IPS-18a (cell line): ENCODE data around the gene ZNF165.
A peak's percentile ranks its signal among the peaks of the same experiment; 100 is the strongest.
"Not testable (repeated sequence)": the region's sequence is repeated elsewhere in the genome, so short reads cannot be mapped to it uniquely, and the experiment has no call there.

Experiments
- H3K27ac ChIP-seq: one replicate; pipeline ENCODE4 v1.5.1; 2013; ENCODE audit warnings: low read length
- H3K27me3 ChIP-seq: one replicate; pipeline ENCODE4 v1.6.1; 2013; ENCODE audit warnings: mild to moderate bottlenecking, low read length; ENCODE audit not compliant: control insufficient read depth, insufficient read depth
- H3K36me3 ChIP-seq: one replicate; pipeline ENCODE4 v1.6.1; 2013; ENCODE audit warnings: low read depth, low read length; ENCODE audit not compliant: control insufficient read depth
- H3K4me1 ChIP-seq: one replicate; pipeline ENCODE4 v1.6.1; 2013; ENCODE audit warnings: low read depth, low read length; ENCODE audit not compliant: control insufficient read depth
- H3K4me3 ChIP-seq: one replicate; pipeline ENCODE4 v1.5.1; 2013; ENCODE audit warnings: low read length
- H3K9ac ChIP-seq: one replicate; pipeline ENCODE4 v1.6.1; 2013; ENCODE audit warnings: mild to moderate bottlenecking, low read length, moderate library complexity
- H3K9me3 ChIP-seq: one replicate; pipeline ENCODE4 v1.6.1; 2013; ENCODE audit warnings: low read depth, low read length; ENCODE audit not compliant: control insufficient read depth

The ZNF165 gene

GRCh38 chr6:28090917-28091586 is 10.7 kb downstream of the ZNF165 start:
- Histone ChIP-seq H3K36me3 (peaks cover 44% of the 10 kb centered on the region), H3K4me1 (no peaks in the 10 kb centered on the region), H3K9me3 (peaks cover 28% of the 10 kb centered on the region), H3K27ac (no peak overlapping the region), H3K9ac (no peak overlapping the region), H3K27me3 (no peaks in the 10 kb centered on the region), H3K4me3 (no peak overlapping the region)

- not testable (repeated sequence) for H3K9me3 ChIP-seq, H3K9ac ChIP-seq, H3K4me3 ChIP-seq, H3K36me3 ChIP-seq, H3K27ac ChIP-seq, H3K4me1 ChIP-seq, H3K27me3 ChIP-seq
These were observed 21.9 kb downstream of the ZNF165 start for GRCh38 chr6:28102222-28102621.

DNA sequence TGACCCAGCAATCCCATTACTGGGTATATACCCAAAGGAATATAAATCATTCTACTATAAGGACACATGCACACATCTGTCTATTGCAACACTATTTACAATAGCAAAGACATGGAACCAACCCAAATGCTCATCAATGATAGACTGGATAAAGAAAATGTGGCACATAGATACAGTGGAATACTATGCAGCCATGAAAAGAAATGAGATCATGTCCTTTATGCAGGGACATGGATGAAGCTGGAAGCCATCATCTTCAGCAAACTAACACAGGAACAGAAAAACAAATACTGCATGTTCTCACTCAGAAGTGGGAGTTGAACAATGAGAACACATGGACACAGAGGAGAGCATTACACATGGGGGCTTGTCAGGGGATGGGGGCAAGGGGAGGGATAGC is 22.3 kb downstream of the ZNF165 start:
- not testable (repeated sequence) for H3K4me1 ChIP-seq, H3K27me3 ChIP-seq, H3K36me3 ChIP-seq, H3K27ac ChIP-seq, H3K9me3 ChIP-seq, H3K9ac ChIP-seq, H3K4me3 ChIP-seq

- Histone ChIP-seq H3K4me1 (peaks cover 4% of the 10 kb centered on the region), H3K27ac (no peak overlapping the region), H3K36me3 (no peaks in the 10 kb centered on the region), H3K9ac (peak overlapping the region; percentile 72), H3K4me3 (peak overlapping the region; percentile 84), H3K9me3 (no peaks in the 10 kb centered on the region), H3K27me3 (peaks cover 10% of the 10 kb centered on the region)
These were observed 24.2 kb downstream of the ZNF165 start for GRCh38 chr6:28104392-28105244.

DNA sequence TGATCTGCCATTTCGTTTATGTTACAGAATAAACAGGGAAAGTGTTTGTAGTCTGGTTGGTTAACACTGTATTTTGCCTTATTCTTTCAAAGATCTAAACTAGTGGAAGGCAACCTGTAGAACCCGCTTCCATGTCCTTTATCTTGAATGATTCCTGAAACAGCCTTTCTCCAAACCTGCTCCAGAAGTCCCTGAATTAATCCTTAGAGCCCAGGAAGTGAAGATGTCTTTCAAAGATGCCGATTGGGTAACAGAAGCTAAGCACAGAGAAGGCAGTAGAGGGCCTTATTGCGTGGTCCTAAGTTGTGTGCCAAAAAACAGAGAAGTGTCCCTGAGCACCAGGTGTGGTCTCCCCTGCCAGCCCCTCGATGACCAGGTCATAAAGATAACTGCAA is 24.9 kb downstream of the ZNF165 start:
- H3K9me3 ChIP-seq, result no peaks in the 10 kb centered on the region
- H3K27ac ChIP-seq, result no peak overlapping the region
- peaks cover 4% of the 10 kb centered on the region for H3K4me1 ChIP-seq
- peak overlapping the region; percentile 41 for H3K9ac ChIP-seq
- H3K27me3 ChIP-seq, result peaks cover 10% of the 10 kb centered on the region
- H3K36me3 ChIP-seq, result no peaks in the 10 kb centered on the region
- H3K4me3 ChIP-seq, result peak overlapping the region; percentile 84

GRCh38 chr6:28107506-28107905 is 27.1 kb downstream of the ZNF165 start:
- Histone ChIP-seq H3K9me3 (no peaks in the 10 kb centered on the region), H3K4me3 (no peak overlapping the region), H3K27me3 (peaks cover 10% of the 10 kb centered on the region), H3K36me3 (no peaks in the 10 kb centered on the region), H3K27ac (no peak overlapping the region), H3K9ac (no peak overlapping the region), H3K4me1 (peaks cover 4% of the 10 kb centered on the region)

GRCh38 chr6:28111964-28112363 is 31.6 kb downstream of the ZNF165 start:
- H3K9ac ChIP-seq, result no peak overlapping the region
- no peaks in the 10 kb centered on the region for H3K9me3 ChIP-seq
- no peaks in the 10 kb centered on the region for H3K4me1 ChIP-seq

DNA sequence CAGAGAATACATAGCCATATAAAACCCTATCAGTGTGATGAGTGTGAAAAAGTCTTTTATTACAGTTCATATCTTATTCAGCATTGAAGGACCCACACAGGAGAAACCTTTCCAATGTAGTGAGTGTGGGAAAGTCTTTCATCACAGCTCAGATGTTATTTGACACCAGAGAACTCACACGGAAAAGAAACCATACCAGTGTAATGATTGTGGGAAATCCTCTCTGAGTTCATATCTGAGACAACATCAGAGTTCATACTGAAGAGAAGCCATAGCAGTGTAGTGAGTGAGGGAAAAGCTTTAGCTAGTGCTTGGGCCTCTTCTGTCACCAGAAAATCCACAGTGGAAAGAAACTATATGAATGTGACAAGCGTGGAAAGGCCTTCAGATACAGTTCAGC is 35.4 kb downstream of the ZNF165 start:
- Histone ChIP-seq H3K36me3 (peaks cover 7% of the 10 kb centered on the region), H3K9me3 (no peaks in the 10 kb centered on the region), H3K27me3 (no peaks in the 10 kb centered on the region), H3K4me3 (no peak overlapping the region), H3K27ac (no peak overlapping the region), H3K9ac (no peak overlapping the region), H3K4me1 (no peaks in the 10 kb centered on the region)

More at GRCh38 chr6:28111964-28112363, 31.6 kb downstream of the ZNF165 start:
- H3K4me3 ChIP-seq, result no peak overlapping the region
- H3K36me3 ChIP-seq, result no peaks in the 10 kb centered on the region
- no peak overlapping the region for H3K27ac ChIP-seq
- H3K27me3 ChIP-seq, result no peaks in the 10 kb centered on the region

GRCh38 chr6:28117386-28118050 is 37.1 kb downstream of the ZNF165 start:
- Histone ChIP-seq H3K4me1 (no peaks in the 10 kb centered on the region), H3K36me3 (peaks cover 7% of the 10 kb centered on the region), H3K4me3 (no peak overlapping the region), H3K27me3 (no peaks in the 10 kb centered on the region), H3K27ac (no peak overlapping the region), H3K9me3 (no peaks in the 10 kb centered on the region), H3K9ac (no peak overlapping the region)

GRCh38 chr6:28118217-28118616 is 37.8 kb downstream of the ZNF165 start:
- no peaks in the 10 kb centered on the region for H3K9me3 ChIP-seq
- H3K4me3 ChIP-seq, result no peak overlapping the region
- H3K27me3 ChIP-seq, result no peaks in the 10 kb centered on the region
- no peak overlapping the region for H3K9ac ChIP-seq
- no peak overlapping the region for H3K27ac ChIP-seq
- H3K36me3 ChIP-seq, result peaks cover 7% of the 10 kb centered on the region
- H3K4me1 ChIP-seq, result no peaks in the 10 kb centered on the region

DNA sequence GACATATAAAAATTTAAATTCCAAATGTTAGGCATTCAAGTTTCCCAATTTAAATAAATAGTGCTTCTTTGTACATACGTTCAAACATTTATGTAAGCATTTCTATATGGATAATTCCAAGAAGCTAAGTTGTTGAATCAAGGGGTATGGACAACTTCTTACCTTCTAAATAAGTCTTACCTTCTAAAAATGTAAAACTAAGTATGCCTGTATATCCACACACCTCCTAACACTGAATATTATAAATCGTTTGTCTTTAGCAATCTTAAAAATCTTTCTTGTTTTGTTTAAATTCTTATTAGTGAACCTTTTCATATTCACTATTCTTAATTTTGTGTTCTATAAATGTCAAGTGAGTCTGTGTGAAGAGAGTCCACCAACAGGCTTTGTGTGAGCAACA is 41.5 kb downstream of the ZNF165 start:
- Histone ChIP-seq H3K27ac (no peak overlapping the region), H3K36me3 (peaks cover 12% of the 10 kb centered on the region), H3K9ac (no peak overlapping the region), H3K9me3 (no peaks in the 10 kb centered on the region), H3K27me3 (no peaks in the 10 kb centered on the region), H3K4me3 (no peak overlapping the region), H3K4me1 (peaks cover 5% of the 10 kb centered on the region)
